Ishikawa (cell line): ENCODE data around the gene CCDC88C.

Experiments used
- CEBPB ChIP-seq: IDR thresholded peaks from 2 replicates; pipeline ENCODE4 v1.6.1; 2012
- CREB1 ChIP-seq: IDR thresholded peaks from 2 replicates; pipeline ENCODE4 v1.6.1; 2012; ENCODE audit warnings: low read depth
- EGR1 ChIP-seq: IDR thresholded peaks from 2 replicates; pipeline ENCODE4 v1.6.1; 2012
- EP300 ChIP-seq: IDR thresholded peaks from 2 replicates; pipeline ENCODE4 v1.6.1; 2012; ENCODE audit warnings: borderline replicate concordance
- FOXM1 ChIP-seq: IDR thresholded peaks from 2 replicates; pipeline ENCODE4 v1.6.1; 2012; ENCODE audit warnings: low read depth, borderline replicate concordance
- MAX ChIP-seq: IDR thresholded peaks from 2 replicates; pipeline ENCODE4 v1.6.1; 2012
- NFIC ChIP-seq: IDR thresholded peaks from 2 replicates; pipeline ENCODE4 v1.6.1; 2012
- RAD21 ChIP-seq: IDR thresholded peaks from 2 replicates; pipeline ENCODE4 v1.6.1; 2012; ENCODE audit warnings: low read depth
- TAF1 ChIP-seq: IDR thresholded peaks from 2 replicates; pipeline ENCODE4 v1.6.1; 2012; ENCODE audit warnings: low read depth, mild to moderate bottlenecking
- TCF12 ChIP-seq: IDR thresholded peaks from 2 replicates; pipeline ENCODE4 v1.6.1; 2012; ENCODE audit warnings: low read depth
- TEAD4 ChIP-seq: IDR thresholded peaks from 2 replicates; pipeline ENCODE4 v1.6.1; 2012
- YY1 ChIP-seq: IDR thresholded peaks from 2 replicates; pipeline ENCODE4 v1.6.1; 2012; ENCODE audit warnings: low read depth
- ZBTB7A ChIP-seq: IDR thresholded peaks from 2 replicates; pipeline ENCODE4 v1.6.1; 2012; ENCODE audit warnings: low read depth
- TF ChIP-seq, protein P1 (sequence below): IDR thresholded peaks from 2 replicates; pipeline ENCODE4 v1.6.1; 2012
- TF ChIP-seq, protein P2 (sequence below): IDR thresholded peaks from 2 replicates; pipeline ENCODE4 v1.6.1; 2012; ENCODE audit warnings: low read depth, mild to moderate bottlenecking

The CCDC88C gene

GRCh38 chr14:91365552-91365951, 52.1 kb downstream of the CCDC88C start:
- no peak for TF ChIP-seq EGR1
- no peak for TF ChIP-seq TEAD4
- TF ChIP-seq MAX: no peak
- TF ChIP-seq CREB1: no peak
- TF ChIP-seq NFIC: no peak
- no peak for TF ChIP-seq FOXM1
- no peak for TF ChIP-seq RAD21
- TF ChIP-seq ZBTB7A: no peak
- TF ChIP-seq, protein P1, sequence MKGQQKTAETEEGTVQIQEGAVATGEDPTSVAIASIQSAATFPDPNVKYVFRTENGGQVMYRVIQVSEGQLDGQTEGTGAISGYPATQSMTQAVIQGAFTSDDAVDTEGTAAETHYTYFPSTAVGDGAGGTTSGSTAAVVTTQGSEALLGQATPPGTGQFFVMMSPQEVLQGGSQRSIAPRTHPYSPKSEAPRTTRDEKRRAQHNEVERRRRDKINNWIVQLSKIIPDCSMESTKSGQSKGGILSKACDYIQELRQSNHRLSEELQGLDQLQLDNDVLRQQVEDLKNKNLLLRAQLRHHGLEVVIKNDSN: no peak
- TF ChIP-seq, protein P2, sequence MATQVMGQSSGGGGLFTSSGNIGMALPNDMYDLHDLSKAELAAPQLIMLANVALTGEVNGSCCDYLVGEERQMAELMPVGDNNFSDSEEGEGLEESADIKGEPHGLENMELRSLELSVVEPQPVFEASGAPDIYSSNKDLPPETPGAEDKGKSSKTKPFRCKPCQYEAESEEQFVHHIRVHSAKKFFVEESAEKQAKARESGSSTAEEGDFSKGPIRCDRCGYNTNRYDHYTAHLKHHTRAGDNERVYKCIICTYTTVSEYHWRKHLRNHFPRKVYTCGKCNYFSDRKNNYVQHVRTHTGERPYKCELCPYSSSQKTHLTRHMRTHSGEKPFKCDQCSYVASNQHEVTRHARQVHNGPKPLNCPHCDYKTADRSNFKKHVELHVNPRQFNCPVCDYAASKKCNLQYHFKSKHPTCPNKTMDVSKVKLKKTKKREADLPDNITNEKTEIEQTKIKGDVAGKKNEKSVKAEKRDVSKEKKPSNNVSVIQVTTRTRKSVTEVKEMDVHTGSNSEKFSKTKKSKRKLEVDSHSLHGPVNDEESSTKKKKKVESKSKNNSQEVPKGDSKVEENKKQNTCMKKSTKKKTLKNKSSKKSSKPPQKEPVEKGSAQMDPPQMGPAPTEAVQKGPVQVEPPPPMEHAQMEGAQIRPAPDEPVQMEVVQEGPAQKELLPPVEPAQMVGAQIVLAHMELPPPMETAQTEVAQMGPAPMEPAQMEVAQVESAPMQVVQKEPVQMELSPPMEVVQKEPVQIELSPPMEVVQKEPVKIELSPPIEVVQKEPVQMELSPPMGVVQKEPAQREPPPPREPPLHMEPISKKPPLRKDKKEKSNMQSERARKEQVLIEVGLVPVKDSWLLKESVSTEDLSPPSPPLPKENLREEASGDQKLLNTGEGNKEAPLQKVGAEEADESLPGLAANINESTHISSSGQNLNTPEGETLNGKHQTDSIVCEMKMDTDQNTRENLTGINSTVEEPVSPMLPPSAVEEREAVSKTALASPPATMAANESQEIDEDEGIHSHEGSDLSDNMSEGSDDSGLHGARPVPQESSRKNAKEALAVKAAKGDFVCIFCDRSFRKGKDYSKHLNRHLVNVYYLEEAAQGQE: no peak
- TF ChIP-seq YY1: no peak
- TF ChIP-seq EP300: no peak
- TF ChIP-seq TCF12: no peak
- no peak for TF ChIP-seq TAF1
- TF ChIP-seq CEBPB: no peak

DNA sequence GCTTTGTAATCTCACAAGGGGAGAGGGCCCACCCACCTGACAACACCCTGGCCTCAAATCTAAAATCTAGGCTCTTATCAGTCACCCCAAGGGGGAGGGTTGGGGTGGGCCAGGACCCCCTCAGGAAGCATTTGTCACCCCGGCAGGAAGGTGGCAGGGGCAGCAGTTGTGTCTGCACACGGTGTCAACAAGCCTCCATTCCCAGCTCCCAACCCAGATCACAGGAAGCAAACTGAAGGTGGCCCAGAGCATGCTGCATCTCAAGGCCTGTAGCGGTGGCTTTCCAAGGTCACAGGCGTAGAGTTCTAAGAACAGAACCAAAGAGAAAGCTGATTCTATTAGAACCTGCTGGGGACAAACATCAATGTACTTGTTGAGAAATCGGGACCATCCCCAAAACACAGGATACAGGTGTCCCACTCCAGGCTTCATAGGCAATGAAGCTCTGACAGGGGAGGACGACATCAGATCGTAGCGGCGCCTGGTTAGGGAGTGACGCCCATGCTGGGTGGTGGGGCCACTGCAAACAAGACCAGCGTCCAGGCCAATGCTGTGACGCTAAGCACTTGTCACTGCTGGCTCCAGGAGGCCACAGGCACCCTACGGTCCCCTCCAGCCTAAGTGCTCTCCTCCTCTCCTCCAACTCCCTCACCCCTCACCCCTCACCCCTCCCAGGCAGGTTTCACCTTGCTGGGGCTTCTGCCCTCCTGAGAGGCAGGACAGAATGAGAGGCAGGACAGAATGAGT, 52.9 kb downstream of the CCDC88C start:
- TF ChIP-seq, protein P2: no peak
- TF ChIP-seq EP300: no peak
- no peak for TF ChIP-seq TAF1
- no peak for TF ChIP-seq TCF12
- no peak for TF ChIP-seq TEAD4
- TF ChIP-seq ZBTB7A: no peak

GRCh38 chr14:91363776-91364523, 53.7 kb downstream of the CCDC88C start:
- TF ChIP-seq FOXM1 (no peak), ZBTB7A (no peak), YY1 (no peak), EGR1 (no peak), CEBPB (no peak), TEAD4 (no peak), EP300 (no peak), RAD21 (no peak), CREB1 (no peak), TCF12 (no peak)
- TF ChIP-seq, protein P2: no peak
- TF ChIP-seq, protein P1: no peak

GRCh38 chr14:91361233-91361811, 56.3 kb downstream of the CCDC88C start:
- TF ChIP-seq CEBPB (no peak), YY1 (no peak), CREB1 (no peak)
